ENCODE measurements around the gene UBXN2A.
"Not testable (repeated sequence)": the region's sequence is repeated elsewhere in the genome, so short reads cannot be mapped to it uniquely, and the experiment has no call there.

UBXN2A gene

GRCh38 chr2:24014902-24015301 is 74.6 kb downstream of the UBXN2A start:
- DNase-seq: not testable (repeated sequence)

- no peak for DNase-seq
Observed at GRCh38 chr2:24015562-24016375, 75.5 kb downstream of the UBXN2A start.

- DNase-seq: no peak
Observed at GRCh38 chr2:24016376-24016761, 76.1 kb downstream of the UBXN2A start.

GRCh38 chr2:24016853-24017703 is 76.8 kb downstream of the UBXN2A start:
- no peak for DNase-seq

GRCh38 chr2:24017711-24018110 is 77.4 kb downstream of the UBXN2A start:
- DNase-seq: no peak

GRCh38 chr2:24018241-24018640 is 78.0 kb downstream of the UBXN2A start:
- DNase-seq: no peak

GRCh38 chr2:24019729-24020128 is 79.5 kb downstream of the UBXN2A start:
- DNase-seq: no peak

GRCh38 chr2:24020244-24020643 is 80.0 kb downstream of the UBXN2A start:
- DNase-seq: no peak

GRCh38 chr2:24021122-24021998 is 81.1 kb downstream of the UBXN2A start:
- DNase-seq: no peak

GRCh38 chr2:24022324-24022974 is 82.2 kb downstream of the UBXN2A start:
- DNase-seq: no peak

- no peak for DNase-seq
Observed at GRCh38 chr2:24022975-24023575, 82.8 kb downstream of the UBXN2A start.

- DNase-seq: no peak
Observed at GRCh38 chr2:24024018-24024417, 83.8 kb downstream of the UBXN2A start.

GRCh38 chr2:24024996-24025663 is 84.9 kb downstream of the UBXN2A start:
- no peak for DNase-seq

GRCh38 chr2:24026233-24026632 is 86.0 kb downstream of the UBXN2A start:
- DNase-seq: no peak

- DNase-seq: no peak
Observed at GRCh38 chr2:24038786-24039499, 98.7 kb downstream of the UBXN2A start.

- DNase-seq: no peak
Observed at GRCh38 chr2:24040511-24040910, 100.2 kb downstream of the UBXN2A start.

- DNase-seq: not testable (repeated sequence)
Observed at GRCh38 chr2:24043133-24043532, 102.9 kb downstream of the UBXN2A start.

- DNase-seq: no peak
Observed at GRCh38 chr2:24045511-24046508, 105.5 kb downstream of the UBXN2A start.

GRCh38 chr2:24046599-24046929 is 106.3 kb downstream of the UBXN2A start:
- DNase-seq: no peak

Data from NCI-H1930 (cell line).